Endothelial cell of umbilical vein (primary cell): ENCODE measurements around the gene MED6. TPM values are rescaled to one million over a fixed set of nuclear protein-coding genes. Genes with fewer than 3 reads are reported as not detected.

ENCODE experiments used
- BruUV-seq: library from RNA; stranded (reverse); fragments of 400-500 nt; replicated peaks from 2 replicates; lab custom pipeline; 2021; lab: Mats Ljungman, UMichigan
- CTCF ChIA-PET: fragments of 300-600, 350-600 bp; sonication (Branson Sonifier 250); formaldehyde crosslinking; loops from one replicate; lab custom pipeline; 2021; ENCODE audit warnings: antibody characterized with exemption, inconsistent platforms; lab: Charles Lee
- POLR2A ChIA-PET: fragments of 300-600, 350-600 bp; sonication (Branson Sonifier 250); formaldehyde crosslinking; loops from one replicate; lab custom pipeline; 2021; ENCODE audit warnings: antibody characterized with exemption, inconsistent platforms; lab: Charles Lee
- DNase-seq: peaks from one replicate; pipeline ENCODE4 v3.0.0-alpha.2; 2011; ENCODE audit warnings: low read depth, low spot score
- FAIRE-seq: peaks from 2 replicates; lab custom pipeline; 2011; peaks lifted over from hg19 to GRCh38; lab: Jason Lieb, UNC
- H2AFZ ChIP-seq: 2 replicates; pipeline ENCODE4 v1.6.0; 2012; ENCODE audit warnings: low read depth, low read length, control low read depth, inconsistent platforms
- H3K27ac ChIP-seq: 2 replicates; pipeline ENCODE4 v1.5.1; 2011; ENCODE audit warnings: low read depth, mild to moderate bottlenecking, control low read depth, low read length, moderate library complexity; ENCODE audit not compliant: insufficient read depth
- H3K27me3 ChIP-seq, 2 experiments: 2 replicates each; pipeline versions ENCODE4 v1.6.0 to v1.6.1; 2011; ENCODE audit warnings: low read length in 2 of 2, mixed read lengths in 1 of 2; ENCODE audit not compliant: control insufficient read depth in 2 of 2, insufficient read depth in 2 of 2
- H3K36me3 ChIP-seq, 2 experiments: 2 replicates in 1 of 2; 3 replicates in 1 of 2; pipeline ENCODE4 v1.5.1; 2011; ENCODE audit warnings: low read length in 2 of 2, mild to moderate bottlenecking in 1 of 2, moderate library complexity in 1 of 2; ENCODE audit not compliant: control insufficient read depth in 2 of 2, insufficient read depth in 2 of 2; ENCODE audit errors: extremely low read depth in 1 of 2
- H3K4me1 ChIP-seq: 3 replicates; pipeline ENCODE4 v1.5.1; 2011; ENCODE audit warnings: mild to moderate bottlenecking, low read length; ENCODE audit not compliant: control insufficient read depth, insufficient read depth; ENCODE audit errors: extremely low read depth
- H3K4me2 ChIP-seq: 2 replicates; pipeline ENCODE4 v1.6.1; 2011; ENCODE audit warnings: low read length, control low read depth, mixed read lengths; ENCODE audit not compliant: insufficient read depth
- H3K4me3 ChIP-seq, 3 experiments: fragments of 200-600 bp in 1 of 3; sonication (generic), shearing (Covaris generic) in 1 of 3; replicated peaks in 1 of 3; 2 replicates each; pipeline ENCODE4 v1.5.1; 2011 to 2016; ENCODE audit warnings: control low read depth in 3 of 3, low read length in 3 of 3, mild to moderate bottlenecking in 2 of 3, inconsistent platforms in 1 of 3, low read depth in 1 of 3, moderate library complexity in 1 of 3; ENCODE audit not compliant: insufficient read depth in 1 of 3
- H3K79me2 ChIP-seq: 2 replicates; pipeline ENCODE4 v1.6.0; 2012; ENCODE audit warnings: low read length, inconsistent platforms; ENCODE audit not compliant: control insufficient read depth, insufficient read depth
- H3K9ac ChIP-seq: replicated peaks from 2 replicates; pipeline ENCODE3; 2011; ENCODE audit warnings: low read length, control low read depth; ENCODE audit not compliant: insufficient read depth; ENCODE audit errors: extremely low read depth
- H3K9me1 ChIP-seq: replicated peaks from 3 replicates; pipeline ENCODE4 v1.6.0; 2011; ENCODE audit warnings: mild to moderate bottlenecking, low read length; ENCODE audit not compliant: control insufficient read depth, insufficient read depth; ENCODE audit errors: extremely low read depth
- H3K9me3 ChIP-seq: replicated peaks from 2 replicates; pipeline ENCODE4 v1.5.1; 2012; ENCODE audit warnings: low read length, inconsistent platforms; ENCODE audit not compliant: control insufficient read depth, insufficient read depth
- H4K20me1 ChIP-seq: replicated peaks from 2 replicates; pipeline ENCODE3; 2011; ENCODE audit warnings: mild to moderate bottlenecking, low read length; ENCODE audit not compliant: control insufficient read depth, insufficient read depth; ENCODE audit errors: extremely low read depth
- CTCF ChIP-seq, 2 donors: IDR thresholded peaks; 1 replicate in 1 of 2; 2 replicates in 1 of 2; pipeline ENCODE4 v1.5.1; 2011; ENCODE audit warnings: low read length in 2 of 2, mild to moderate bottlenecking in 2 of 2, moderate library complexity in 2 of 2, control low read depth in 1 of 2, inconsistent platforms in 1 of 2, low read depth in 1 of 2; ENCODE audit not compliant: insufficient read depth in 1 of 2; ENCODE audit errors: extremely low read depth in 1 of 2
- EZH2 ChIP-seq: IDR thresholded peaks from 2 replicates; pipeline ENCODE4 v1.6.1; 2012; ENCODE audit warnings: borderline replicate concordance, low read depth, mild to moderate bottlenecking, moderate library complexity, low read length, inconsistent platforms; ENCODE audit not compliant: severe bottlenecking
- FOS ChIP-seq: IDR thresholded peaks from 2 replicates; pipeline ENCODE4 v1.6.1; 2011; ENCODE audit warnings: mild to moderate bottlenecking, low read length, moderate library complexity, borderline replicate concordance; ENCODE audit not compliant: insufficient read depth
- GATA2 ChIP-seq: IDR thresholded peaks from 2 replicates; pipeline ENCODE4 v1.7.0; 2011; ENCODE audit warnings: low read depth, mild to moderate bottlenecking, moderate library complexity, mixed read lengths, low read length; ENCODE audit not compliant: insufficient read length, insufficient read depth
- JUN ChIP-seq: IDR thresholded peaks from 2 replicates; pipeline ENCODE4 v1.6.1; 2011; ENCODE audit warnings: borderline replicate concordance, low read depth; ENCODE audit not compliant: insufficient read length, insufficient read depth
- MAX ChIP-seq: IDR thresholded peaks from 2 replicates; pipeline ENCODE4 v1.6.1; 2011; ENCODE audit not compliant: insufficient read depth, insufficient read length
- MYC ChIP-seq: IDR thresholded peaks from one replicate; pipeline ENCODE4 v1.6.1; 2011; ENCODE audit warnings: mild to moderate bottlenecking, low read depth, low read length
- POLR2A ChIP-seq: IDR thresholded peaks from 2 replicates; pipeline ENCODE4 v1.6.1; 2012; ENCODE audit warnings: low read depth, mild to moderate bottlenecking, control low read depth, low read length
- POLR2AphosphoS5 ChIP-seq: IDR thresholded peaks from 2 replicates; pipeline ENCODE4 v1.6.1; 2012; ENCODE audit warnings: low read depth, mild to moderate bottlenecking, control low read depth, low read length, moderate library complexity; ENCODE audit not compliant: insufficient read depth
- dilution Hi-C: fragments of 300-500 bp; cut with MboI; formaldehyde crosslinking; loops from one replicate; pipeline ENCODE4 v1.15.0; 2019; ENCODE audit warnings: low sequenced_read_pairs; ENCODE audit not compliant: extremely low pct_ligation_motif_present
- intact Hi-C: fragments of 100-400 bp; cut with micrococcal nuclease; formaldehyde crosslinking; loops from one replicate; pipeline ENCODE4 v1.10.0; 2022
- polyA plus RNA-seq, 4 experiments: library from polyadenylated mRNA; depleted of rRNA in 3 of 4; stranded (reverse) in 3 of 4; unstranded in 1 of 4; fragments of >200 nt; gene quantifications; 2 replicates each; pipeline versions ENCODE4 v1.2.1 to v1.2.3, GENCODE V29; 2011 to 2012; ENCODE audit warnings: missing spikeins in 1 of 4
- total RNA-seq: library from RNA; stranded (reverse); gene quantifications from 2 replicates; pipeline ENCODE4 v1.2.3, GENCODE V29; 2021

MED6 gene
- total and polyA plus RNA-seq, 2 donors (not counting 3 experiments of a cell fraction or from before 2014, with no cell fraction given), result 22.8 to 41.5 TPM

GRCh38 chr14:70536830-70537229, 63.6 kb downstream of the MED6 start:
- no peak overlapping the region for H2AFZ ChIP-seq
- CTCF ChIA-PET, result no interaction called here

More at GRCh38 chr14:70536830-70537229, 63.6 kb downstream of the MED6 start:
- H3K4me3 ChIP-seq, result no peak overlapping the region
- no peaks in the 10 kb centered on the region for H4K20me1 ChIP-seq
- no peak overlapping the region for H3K4me2 ChIP-seq
- no peaks in the 10 kb centered on the region for H3K36me3 ChIP-seq
- no peaks in the 10 kb centered on the region for H3K9me1 ChIP-seq
- POLR2A ChIA-PET, result no interaction called here
- dilution Hi-C loops (no loop called here), intact Hi-C loops (no loop called here)
- no peaks in the 10 kb centered on the region for H3K79me2 ChIP-seq
- H3K4me1 ChIP-seq, result no peaks in the 10 kb centered on the region
- BruUV-seq, result no TSS peak
- FAIRE-seq, result no peak
- TF ChIP-seq POLR2A (no peak), POLR2AphosphoS5 (no peak), MYC (no peak), FOS (no peak), JUN (no peak), GATA2 (no peak), EZH2 (no peak), MAX (no peak), CTCF (IDR thresholded peaks at IDR 0.05; ENCODE audit: extremely low read depth in 1 of 2, insufficient read depth in 1 of 2, low read depth in 1 of 2, low read length in 2 of 2) (no peak)
- H3K27me3 ChIP-seq, result no peaks in the 10 kb centered on the region
- no peak for DNase-seq
- H3K9me3 ChIP-seq, result no peaks in the 10 kb centered on the region
- H3K9ac ChIP-seq, result no peak overlapping the region
- H3K27ac ChIP-seq, result no peak overlapping the region
